ENCODE data around the gene STRA6.

STRA6 gene

DNA sequence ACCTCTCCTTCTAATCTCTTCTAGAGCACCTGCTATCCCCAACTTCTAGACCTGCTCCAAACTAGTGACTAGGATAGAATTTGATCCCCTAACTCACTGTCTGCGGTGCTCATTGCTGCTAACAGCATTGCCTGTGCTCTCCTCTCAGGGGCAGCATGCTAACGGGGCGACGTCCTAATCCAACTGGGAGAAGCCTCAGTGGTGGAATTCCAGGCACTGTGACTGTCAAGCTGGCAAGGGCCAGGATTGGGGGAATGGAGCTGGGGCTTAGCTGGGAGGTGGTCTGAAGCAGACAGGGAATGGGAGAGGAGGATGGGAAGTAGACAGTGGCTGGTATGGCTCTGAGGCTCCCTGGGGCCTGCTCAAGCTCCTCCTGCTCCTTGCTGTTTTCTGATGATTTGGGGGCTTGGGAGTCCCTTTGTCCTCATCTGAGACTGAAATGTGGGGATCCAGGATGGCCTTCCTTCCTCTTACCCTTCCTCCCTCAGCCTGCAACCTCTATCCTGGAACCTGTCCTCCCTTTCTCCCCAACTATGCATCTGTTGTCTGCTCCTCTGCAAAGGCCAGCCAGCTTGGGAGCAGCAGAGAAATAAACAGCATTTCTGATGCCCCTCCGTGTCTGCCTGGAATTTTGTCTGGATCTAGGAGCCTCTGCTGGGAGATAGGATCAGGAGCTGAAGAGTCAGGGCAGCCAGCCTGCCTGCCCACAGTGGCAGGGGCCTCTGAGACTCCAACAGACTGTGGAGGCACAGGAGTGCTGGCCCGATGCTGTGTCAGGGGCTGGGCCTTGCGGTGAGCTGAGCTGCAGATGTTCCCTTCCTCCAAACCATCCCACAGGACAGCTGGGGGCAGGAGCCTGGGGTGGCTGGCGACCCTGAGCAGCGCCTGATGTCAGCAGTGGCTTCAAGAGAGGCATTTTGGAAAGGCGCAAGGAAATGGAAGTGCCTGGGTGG lies 26.0 kb downstream of the STRA6 start:
- H3K9me3 ChIP-seq (ENCODE audit: low read depth, low read length), result no peaks in the 10 kb centered on the region
- no peak for TF ChIP-seq EZH2 (IDR thresholded peaks at IDR 0.05)
- no peak for TF ChIP-seq POLR2AphosphoS5 (IDR thresholded peaks at IDR 0.05; ENCODE audit: borderline replicate concordance, low read depth, low read length)
- TF ChIP-seq FOXP2 (optimal IDR thresholded peaks at IDR 0.05; ENCODE audit: control extremely low read depth, extremely low read length, insufficient read depth), result no peak
- no peak for DNase-seq (ENCODE audit: low read depth, low spot score)
- H3K27ac ChIP-seq, result peak overlapping the region; percentile 70
- H3K9ac ChIP-seq (ENCODE audit: insufficient read length), result peak overlapping the region; percentile 29
- H3K4me3 ChIP-seq, result no peak overlapping the region
- no peaks in the 10 kb centered on the region for H3K36me3 ChIP-seq (ENCODE audit: insufficient read depth, low read length)

DNA sequence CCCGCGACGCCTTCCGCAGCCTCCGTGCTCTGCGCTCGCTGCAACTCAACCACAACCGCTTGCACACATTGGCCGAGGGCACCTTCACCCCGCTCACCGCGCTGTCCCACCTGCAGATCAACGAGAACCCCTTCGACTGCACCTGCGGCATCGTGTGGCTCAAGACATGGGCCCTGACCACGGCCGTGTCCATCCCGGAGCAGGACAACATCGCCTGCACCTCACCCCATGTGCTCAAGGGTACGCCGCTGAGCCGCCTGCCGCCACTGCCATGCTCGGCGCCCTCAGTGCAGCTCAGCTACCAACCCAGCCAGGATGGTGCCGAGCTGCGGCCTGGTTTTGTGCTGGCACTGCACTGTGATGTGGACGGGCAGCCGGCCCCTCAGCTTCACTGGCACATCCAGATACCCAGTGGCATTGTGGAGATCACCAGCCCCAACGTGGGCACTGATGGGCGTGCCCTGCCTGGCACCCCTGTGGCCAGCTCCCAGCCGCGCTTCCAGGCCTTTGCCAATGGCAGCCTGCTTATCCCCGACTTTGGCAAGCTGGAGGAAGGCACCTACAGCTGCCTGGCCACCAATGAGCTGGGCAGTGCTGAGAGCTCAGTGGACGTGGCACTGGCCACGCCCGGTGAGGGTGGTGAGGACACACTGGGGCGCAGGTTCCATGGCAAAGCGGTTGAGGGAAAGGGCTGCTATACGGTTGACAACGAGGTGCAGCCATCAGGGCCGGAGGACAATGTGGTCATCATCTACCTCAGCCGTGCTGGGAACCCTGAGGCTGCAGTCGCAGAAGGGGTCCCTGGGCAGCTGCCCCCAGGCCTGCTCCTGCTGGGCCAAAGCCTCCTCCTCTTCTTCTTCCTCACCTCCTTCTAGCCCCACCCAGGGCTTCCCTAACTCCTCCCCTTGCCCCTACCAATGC lies 27.1 kb downstream of the STRA6 start:
- H3K9ac ChIP-seq (ENCODE audit: insufficient read length), result no peak overlapping the region
- DNase-seq (ENCODE audit: low read depth, low spot score), result no peak
- TF ChIP-seq POLR2AphosphoS5 (IDR thresholded peaks at IDR 0.05; ENCODE audit: borderline replicate concordance, low read depth, low read length) (no peak), EZH2 (IDR thresholded peaks at IDR 0.05) (no peak), FOXP2 (optimal IDR thresholded peaks at IDR 0.05; ENCODE audit: control extremely low read depth, extremely low read length, insufficient read depth) (no peak)

DNA sequence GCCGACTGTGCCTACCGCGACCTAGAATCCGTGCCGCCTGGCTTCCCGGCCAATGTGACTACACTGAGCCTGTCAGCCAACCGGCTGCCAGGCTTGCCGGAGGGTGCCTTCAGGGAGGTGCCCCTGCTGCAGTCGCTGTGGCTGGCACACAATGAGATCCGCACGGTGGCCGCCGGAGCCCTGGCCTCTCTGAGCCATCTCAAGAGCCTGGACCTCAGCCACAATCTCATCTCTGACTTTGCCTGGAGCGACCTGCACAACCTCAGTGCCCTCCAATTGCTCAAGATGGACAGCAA lies 27.7 kb downstream of the STRA6 start:
- Histone ChIP-seq H3K36me3 (ENCODE audit: insufficient read depth, low read length) (no peaks in the 10 kb centered on the region), H3K9me3 (ENCODE audit: low read depth, low read length) (no peaks in the 10 kb centered on the region), H3K27ac (no peak overlapping the region), H3K4me3 (no peak overlapping the region), H3K9ac (ENCODE audit: insufficient read length) (no peak overlapping the region)
- TF ChIP-seq POLR2AphosphoS5 (IDR thresholded peaks at IDR 0.05; ENCODE audit: borderline replicate concordance, low read depth, low read length), result no peak
- TF ChIP-seq EZH2 (IDR thresholded peaks at IDR 0.05), result no peak
- no peak for TF ChIP-seq FOXP2 (optimal IDR thresholded peaks at IDR 0.05; ENCODE audit: control extremely low read depth, extremely low read length, insufficient read depth)
- no peak for DNase-seq (ENCODE audit: low read depth, low spot score)

More for the DNA sequence above, 27.1 kb downstream of the STRA6 start:
- no peak overlapping the region for H3K4me3 ChIP-seq
- no peak overlapping the region for H3K27ac ChIP-seq
- H3K36me3 ChIP-seq (ENCODE audit: insufficient read depth, low read length), result no peaks in the 10 kb centered on the region
- H3K9me3 ChIP-seq (ENCODE audit: low read depth, low read length), result no peaks in the 10 kb centered on the region

DNA sequence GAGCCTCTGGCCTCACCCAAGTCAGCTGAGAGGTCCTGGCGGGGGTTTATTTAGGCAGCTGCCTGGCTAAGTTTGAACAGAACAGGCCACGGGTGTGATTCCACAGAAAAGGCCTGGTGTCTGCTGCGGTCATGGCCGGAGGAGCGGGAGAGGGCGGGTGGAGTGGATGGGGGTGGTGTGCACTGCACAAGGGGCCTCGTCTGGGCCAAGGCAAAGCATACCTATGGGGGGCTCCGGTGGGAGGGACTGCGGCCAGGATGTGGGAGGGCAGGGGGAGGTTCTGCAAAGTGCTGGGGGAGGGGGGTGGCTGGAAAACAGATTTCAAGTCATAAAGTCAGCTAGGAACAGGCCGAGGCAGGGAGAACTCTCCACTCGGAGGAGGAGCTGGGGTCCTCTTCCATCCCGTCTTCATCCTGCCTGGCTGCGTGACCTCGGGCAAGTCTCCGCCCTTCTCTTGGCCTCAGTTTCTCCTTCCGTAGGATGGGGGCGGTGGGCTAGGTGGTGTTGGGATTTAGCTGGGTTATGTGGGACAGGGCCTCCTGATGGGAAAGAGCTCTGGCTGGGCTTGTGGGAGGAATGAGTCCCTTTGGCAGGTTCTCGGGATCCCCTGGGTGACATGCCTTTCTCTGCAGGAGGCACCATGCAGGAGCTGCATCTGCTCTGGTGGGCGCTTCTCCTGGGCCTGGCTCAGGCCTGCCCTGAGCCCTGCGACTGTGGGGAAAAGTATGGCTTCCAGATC lies 28.2 kb downstream of the STRA6 start:
- no peak for DNase-seq (ENCODE audit: low read depth, low spot score)
- Histone ChIP-seq H3K9me3 (ENCODE audit: low read depth, low read length) (no peaks in the 10 kb centered on the region), H3K36me3 (ENCODE audit: insufficient read depth, low read length) (no peaks in the 10 kb centered on the region), H3K27ac (no peak overlapping the region), H3K4me3 (no peak overlapping the region), H3K9ac (ENCODE audit: insufficient read length) (no peak overlapping the region)
- TF ChIP-seq POLR2AphosphoS5 (IDR thresholded peaks at IDR 0.05; ENCODE audit: borderline replicate concordance, low read depth, low read length) (no peak), EZH2 (IDR thresholded peaks at IDR 0.05) (no peak), FOXP2 (optimal IDR thresholded peaks at IDR 0.05; ENCODE audit: control extremely low read depth, extremely low read length, insufficient read depth) (no peak)

DNA sequence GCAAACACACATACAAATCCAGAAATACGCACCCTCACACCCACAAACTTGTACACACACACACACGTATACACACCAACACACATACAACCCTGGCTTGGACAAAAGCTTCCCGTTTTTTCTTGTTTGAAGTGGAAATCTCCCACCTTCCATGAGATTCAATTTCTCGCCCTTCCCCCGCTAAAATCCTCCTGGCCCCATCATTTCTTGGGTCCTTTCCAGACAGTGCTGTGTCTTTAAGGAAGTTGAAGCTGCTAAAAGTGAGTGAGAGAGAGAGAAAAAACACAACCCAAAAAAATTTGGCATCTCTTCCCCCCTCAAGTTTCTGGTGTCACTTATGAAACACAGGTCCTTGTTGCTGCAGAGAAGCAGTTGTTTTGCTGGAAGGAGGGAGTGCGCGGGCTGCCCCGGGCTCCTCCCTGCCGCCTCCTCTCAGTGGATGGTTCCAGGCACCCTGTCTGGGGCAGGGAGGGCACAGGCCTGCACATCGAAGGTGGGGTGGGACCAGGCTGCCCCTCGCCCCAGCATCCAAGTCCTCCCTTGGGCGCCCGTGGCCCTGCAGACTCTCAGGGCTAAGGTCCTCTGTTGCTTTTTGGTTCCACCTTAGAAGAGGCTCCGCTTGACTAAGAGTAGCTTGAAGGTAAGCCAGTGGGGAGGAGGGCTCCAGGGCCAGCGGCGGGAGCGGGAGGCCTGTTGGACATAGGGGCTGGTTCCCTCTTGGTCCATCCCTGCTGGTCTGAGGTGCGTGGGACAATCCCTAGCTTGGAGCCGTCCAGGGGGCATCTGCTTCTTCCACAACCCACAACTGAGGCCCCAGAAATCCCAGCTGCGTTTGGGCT lies 29.0 kb downstream of the STRA6 start, which contains the start of gene ISLR:
Gene ISLR, plus strand, starts transcription at position 331 of the 839 bp plus-strand sequence. CDS start 1,149 bp downstream, outside the sequence.
- no peak within 1 kb of the TSS for H3K27ac ChIP-seq
- H3K9me3 ChIP-seq (ENCODE audit: low read depth, low read length), result no peaks in the 10 kb centered on the region
- no peak for TF ChIP-seq EZH2 (IDR thresholded peaks at IDR 0.05)
- no peak for TF ChIP-seq POLR2AphosphoS5 (IDR thresholded peaks at IDR 0.05; ENCODE audit: borderline replicate concordance, low read depth, low read length)
- no peak for TF ChIP-seq FOXP2 (optimal IDR thresholded peaks at IDR 0.05; ENCODE audit: control extremely low read depth, extremely low read length, insufficient read depth)
- H3K4me3 ChIP-seq, result no peak within 1 kb of the TSS
- no peak within 1 kb of the TSS for H3K9ac ChIP-seq (ENCODE audit: insufficient read length)
- no peak for DNase-seq (ENCODE audit: low read depth, low spot score)
- H3K36me3 ChIP-seq (ENCODE audit: insufficient read depth, low read length), result no peaks in the 10 kb centered on the region

DNA sequence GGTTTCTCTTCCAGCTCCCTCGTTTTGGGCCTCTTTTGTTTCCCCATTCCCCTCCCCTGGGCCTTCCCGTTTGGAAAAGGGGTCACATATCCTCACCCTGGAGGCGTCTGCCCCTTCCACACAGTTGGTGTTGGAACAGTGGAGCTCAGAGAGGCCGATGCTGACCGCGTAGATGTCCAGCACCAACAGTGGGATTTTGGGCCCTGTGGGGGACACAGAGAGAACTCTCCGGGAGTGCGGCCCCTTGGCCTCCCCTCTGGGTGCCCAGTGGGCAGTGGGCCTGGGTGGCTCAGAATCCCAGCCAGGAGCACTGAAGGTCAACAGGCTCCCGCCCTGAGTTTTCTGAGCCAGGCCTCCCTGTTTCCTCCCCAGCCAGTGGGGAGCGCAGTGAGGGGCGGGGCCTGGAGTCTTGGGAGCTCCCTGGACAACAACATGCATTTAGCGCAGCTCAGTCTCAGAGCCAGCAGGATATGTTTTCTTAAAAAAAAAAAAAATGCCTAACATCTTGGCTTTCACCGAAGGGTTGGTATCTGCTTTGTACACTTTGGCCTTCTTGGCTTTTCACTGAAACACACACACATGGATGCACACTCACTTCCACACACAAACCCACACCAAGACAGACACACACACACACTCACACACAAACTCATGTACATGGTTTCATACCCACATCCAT lies 29.7 kb downstream of the STRA6 start:
- no peak overlapping the region for H3K9ac ChIP-seq (ENCODE audit: insufficient read length)
- no peaks in the 10 kb centered on the region for H3K9me3 ChIP-seq (ENCODE audit: low read depth, low read length)
- H3K27ac ChIP-seq, result no peak overlapping the region
- TF ChIP-seq FOXP2 (optimal IDR thresholded peaks at IDR 0.05; ENCODE audit: control extremely low read depth, extremely low read length, insufficient read depth) (no peak), EZH2 (IDR thresholded peaks at IDR 0.05) (no peak)
- DNase-seq (ENCODE audit: low read depth, low spot score), result no peak
- H3K36me3 ChIP-seq (ENCODE audit: insufficient read depth, low read length), result no peaks in the 10 kb centered on the region
- no peak overlapping the region for H3K4me3 ChIP-seq
